GM19372 (cell line): ENCODE data around the gene EIF2B1.
A peak's percentile ranks its signal among the peaks of the same experiment; 100 is the strongest.

Experiments
- ATAC-seq: cut with Tn5 transposase; IDR thresholded peaks from one replicate; pipeline ENCODE4 v1.9.1; 2021; ENCODE audit warnings: mild to moderate bottlenecking, low read depth, moderate library complexity; ENCODE audit not compliant: unreplicated experiment

Gene EIF2B1

GRCh38 chr12:123633379-123634141, at the start of gene EIF2B1, which contains the start of gene GTF2H3:
Gene EIF2B1, minus strand, starts transcription at chr12:123633686. Its CDS starts 129 bp downstream, at chr12:123633557.
Gene GTF2H3, plus strand, starts transcription at chr12:123633829. Its CDS starts 31 bp downstream, at chr12:123633860.
- ATAC-seq = peak; percentile 98

GRCh38 chr12:123681605-123682004, 48.1 kb upstream of the EIF2B1 start:
- ATAC-seq = no peak

- ATAC-seq = no peak
These were observed 45.5 kb upstream of the EIF2B1 start for GRCh38 chr12:123678981-123679380.

- ATAC-seq = no peak
These were observed 43.3 kb upstream of the EIF2B1 start for GRCh38 chr12:123676616-123677320.

GRCh38 chr12:123675436-123675835, 42.0 kb upstream of the EIF2B1 start:
- ATAC-seq = no peak

- ATAC-seq = no peak
These were observed 38.4 kb upstream of the EIF2B1 start for GRCh38 chr12:123671876-123672275.

GRCh38 chr12:123670882-123671728, 37.6 kb upstream of the EIF2B1 start, which contains the start of gene TCTN2:
Gene TCTN2, plus strand, starts transcription at chr12:123671113. Its CDS starts 128 bp downstream, at chr12:123671241.
- ATAC-seq = peak; percentile 98

GRCh38 chr12:123667771-123668170, 34.3 kb upstream of the EIF2B1 start:
- no peak for ATAC-seq

GRCh38 chr12:123659996-123660727, 26.7 kb upstream of the EIF2B1 start:
- no peak for ATAC-seq

GRCh38 chr12:123657211-123657610, 23.7 kb upstream of the EIF2B1 start:
- ATAC-seq = no peak

- ATAC-seq = no peak
These were observed 22.9 kb upstream of the EIF2B1 start for GRCh38 chr12:123656392-123656791.

- peak; percentile 75 for ATAC-seq
These were observed 21.9 kb upstream of the EIF2B1 start for GRCh38 chr12:123655420-123655819.

GRCh38 chr12:123654129-123654701, 20.7 kb upstream of the EIF2B1 start:
- ATAC-seq = no peak

- no peak for ATAC-seq
These were observed 14.9 kb upstream of the EIF2B1 start for GRCh38 chr12:123648401-123648800.

- ATAC-seq = no peak
These were observed 12.4 kb upstream of the EIF2B1 start for GRCh38 chr12:123645878-123646277.

- no peak for ATAC-seq
These were observed 11.9 kb upstream of the EIF2B1 start for GRCh38 chr12:123645380-123645779.

GRCh38 chr12:123643911-123644310, 10.4 kb upstream of the EIF2B1 start:
- ATAC-seq = no peak

- ATAC-seq = no peak
These were observed 666 bp upstream of the EIF2B1 start for GRCh38 chr12:123634142-123634561.

GRCh38 chr12:123621619-123622530, 11.6 kb downstream of the EIF2B1 start:
- no peak for ATAC-seq
